HG03457 (cell line): ENCODE data around the gene FBXO15.

Experiments
- ATAC-seq: cut with Tn5 transposase; IDR thresholded peaks from one replicate; pipeline ENCODE4 v1.9.1; 2021; ENCODE audit warnings: moderate number of reproducible peaks; ENCODE audit not compliant: unreplicated experiment

The FBXO15 gene, protein sequence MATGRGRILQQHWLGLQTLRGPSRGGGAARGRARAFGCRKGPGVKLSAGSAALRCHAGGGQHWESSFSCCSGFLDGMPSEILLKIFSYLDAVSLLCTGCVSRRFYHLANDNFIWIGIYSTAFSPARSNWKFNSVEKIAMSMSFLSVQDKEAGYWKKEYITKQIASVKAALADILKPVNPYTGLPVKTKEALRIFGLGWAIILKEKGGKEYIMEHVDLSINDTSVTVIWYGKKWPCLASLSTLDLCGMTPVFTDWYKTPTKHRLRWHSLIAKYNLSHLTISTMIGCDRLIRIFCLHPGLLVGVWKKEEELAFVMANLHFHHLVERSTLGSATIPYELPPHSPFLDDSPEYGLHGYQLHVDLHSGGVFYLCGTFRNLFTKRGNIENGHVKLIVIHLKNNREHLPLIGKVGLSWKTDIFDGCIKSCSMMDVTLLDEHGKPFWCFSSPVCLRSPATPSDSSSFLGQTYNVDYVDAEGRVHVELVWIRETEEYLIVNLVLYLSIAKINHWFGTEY

DNA sequence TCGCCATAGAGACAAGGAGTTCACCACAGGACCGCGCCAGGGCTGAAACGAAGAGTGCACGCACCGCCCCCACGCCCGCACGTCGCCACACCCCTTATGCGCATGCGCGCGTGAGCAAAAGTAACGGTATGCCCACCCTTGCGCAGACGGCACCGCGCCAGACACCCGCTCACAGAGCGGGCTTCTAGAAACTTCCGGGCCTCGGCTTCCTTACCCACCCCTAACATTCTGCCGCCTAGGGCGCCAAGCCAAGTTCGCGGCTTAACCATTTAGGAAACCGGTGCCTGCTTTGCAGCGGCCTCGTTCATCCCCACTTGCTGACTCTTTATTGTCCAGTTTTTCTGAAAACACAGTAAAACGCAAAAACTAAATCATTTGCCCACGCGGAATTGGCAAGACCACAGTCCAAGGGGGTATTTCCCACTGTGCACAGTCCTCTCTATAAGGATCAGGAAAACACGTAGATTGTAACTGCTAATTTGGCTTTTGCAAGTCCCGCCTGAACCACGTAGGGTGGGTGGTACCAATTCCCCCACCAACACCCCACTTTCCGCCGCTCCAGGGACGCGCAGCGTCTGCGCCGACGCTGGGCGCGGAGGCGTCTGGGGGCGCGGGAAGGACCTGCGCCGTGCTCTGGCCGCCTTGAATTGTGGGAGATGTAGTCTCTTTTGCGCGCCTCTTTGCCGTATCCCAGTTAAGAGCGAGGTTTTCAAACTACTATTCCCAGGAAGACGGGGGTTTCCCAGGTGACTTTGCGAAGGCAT is at the start of gene FBXO15, which contains the start of gene TIMM21:
TSS of gene FBXO15 (minus strand) at position 56 of the 764 bp plus-strand sequence. CDS start at position 7, 49 bp downstream.
TSS of gene TIMM21 (plus strand) at position 745 of the 764 bp plus-strand sequence. CDS start 286 bp downstream, outside the sequence.
- peak; percentile 90 for ATAC-seq

DNA sequence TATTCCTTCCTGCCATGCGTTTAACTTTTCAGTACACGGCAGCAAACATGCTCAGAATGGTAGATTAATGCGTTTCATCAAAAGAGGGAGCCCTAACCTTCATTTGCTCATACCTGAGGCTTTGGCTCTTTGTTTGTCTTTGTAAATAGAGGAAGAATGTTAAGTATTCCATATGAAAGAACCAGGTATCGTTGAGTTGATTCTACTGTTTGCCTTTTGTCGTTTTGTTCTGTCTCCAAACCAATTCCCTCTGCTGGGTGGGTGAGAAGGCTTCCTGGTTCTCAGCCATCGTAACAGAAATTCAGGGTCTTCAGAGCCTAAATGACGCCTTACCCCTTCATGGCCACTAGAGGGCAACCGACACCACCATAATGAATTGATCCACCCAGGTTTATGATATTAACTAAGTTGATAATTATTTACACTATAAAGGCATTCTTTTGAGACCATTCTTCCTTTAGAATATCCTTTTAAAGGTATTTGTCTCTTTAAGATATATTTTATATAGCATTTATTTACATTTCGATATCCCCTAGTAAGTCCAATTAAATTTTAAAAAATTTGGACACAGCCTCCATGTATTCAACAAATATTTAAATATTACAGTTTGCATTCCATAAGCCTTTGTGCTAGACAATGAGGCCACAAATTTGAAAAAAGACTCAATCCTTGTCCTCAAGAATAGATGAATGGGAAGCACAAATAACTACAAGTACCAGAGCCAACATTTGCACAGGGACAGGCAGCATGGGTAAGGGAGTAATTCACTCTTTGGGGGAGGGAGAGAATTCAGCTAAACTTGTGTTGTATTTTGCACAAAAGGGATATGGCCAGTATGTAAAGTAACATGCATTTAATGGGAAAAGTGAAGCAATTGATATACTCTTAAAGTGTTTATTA is 48.8 kb upstream of the FBXO15 start:
- peak; percentile 66 for ATAC-seq

DNA sequence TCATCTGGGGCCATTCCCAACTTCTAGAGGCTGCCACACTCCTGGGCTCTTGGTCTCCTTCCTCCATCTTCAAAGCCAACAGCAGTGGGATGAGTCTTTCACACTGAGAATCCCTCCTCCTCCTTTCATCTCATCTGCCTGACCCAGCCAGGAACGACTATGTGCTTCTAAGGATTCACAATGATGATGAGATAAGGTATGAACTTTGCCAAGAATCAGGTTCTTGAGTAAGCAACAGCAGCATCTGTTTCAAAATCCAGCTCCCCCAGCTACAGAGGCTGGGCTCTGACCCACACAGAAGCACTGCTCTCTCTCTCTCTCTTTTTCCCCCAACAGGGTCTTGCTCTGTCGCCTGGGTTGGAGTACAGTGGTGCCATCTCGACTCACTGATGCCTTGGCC is 47.1 kb upstream of the FBXO15 start:
- no peak for ATAC-seq

DNA sequence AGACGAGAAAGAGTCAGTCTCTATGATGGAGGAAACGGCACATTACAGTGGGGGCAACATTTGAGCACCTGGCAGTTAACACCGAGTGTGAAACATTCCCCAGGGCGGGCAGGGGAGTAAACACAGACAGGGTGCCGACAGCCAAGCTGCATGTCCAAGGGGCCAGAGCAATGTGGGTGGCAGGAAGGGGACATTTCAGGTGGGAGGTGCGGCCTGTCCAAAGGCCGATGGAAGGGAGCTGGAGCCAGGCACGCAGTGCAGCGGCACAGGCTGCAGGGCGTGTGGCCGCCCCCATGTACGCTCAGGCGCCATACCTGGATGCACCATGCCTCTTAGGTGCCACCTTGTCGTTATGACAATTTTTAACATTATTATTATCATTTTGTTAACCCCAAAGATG is 43.9 kb upstream of the FBXO15 start:
- ATAC-seq: no peak

DNA sequence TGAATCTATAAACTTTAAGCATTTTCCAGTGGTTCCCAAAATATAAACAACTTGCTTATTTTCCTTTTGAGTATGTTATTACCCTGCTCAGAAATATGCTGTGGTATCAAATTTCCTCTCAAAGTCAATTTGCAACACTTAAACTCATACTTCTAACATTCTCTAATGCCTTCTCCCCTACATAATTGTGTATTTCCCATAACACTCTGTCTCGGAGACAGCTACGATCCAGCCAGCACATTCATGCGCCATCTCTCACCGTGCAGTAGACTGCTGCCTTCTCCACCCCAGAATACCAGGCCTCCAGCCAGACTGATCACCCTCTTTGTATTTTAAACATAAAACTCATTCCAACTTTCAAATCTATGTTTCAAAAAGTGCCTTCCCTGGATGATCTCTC is 42.5 kb upstream of the FBXO15 start:
- no peak for ATAC-seq

DNA sequence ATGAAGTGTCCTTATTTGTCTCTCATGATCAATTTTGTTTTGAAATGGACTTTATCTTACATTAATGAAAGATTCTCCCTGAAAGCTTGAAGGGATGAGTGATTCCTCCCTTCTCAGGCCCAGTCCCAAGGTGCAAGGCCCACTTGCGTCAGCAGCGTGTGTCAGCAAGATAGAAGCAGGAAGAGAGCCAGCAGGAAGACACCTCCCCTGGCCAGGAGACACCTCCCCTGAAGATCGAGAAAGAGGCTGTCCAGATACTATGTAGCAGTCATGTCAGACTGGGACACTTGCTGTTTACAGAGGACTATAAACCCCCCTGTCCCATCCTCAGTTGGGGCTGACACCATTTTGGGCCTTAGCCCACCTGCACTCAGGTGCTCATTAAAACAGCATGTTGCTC is 39.0 kb upstream of the FBXO15 start:
- no peak for ATAC-seq

DNA sequence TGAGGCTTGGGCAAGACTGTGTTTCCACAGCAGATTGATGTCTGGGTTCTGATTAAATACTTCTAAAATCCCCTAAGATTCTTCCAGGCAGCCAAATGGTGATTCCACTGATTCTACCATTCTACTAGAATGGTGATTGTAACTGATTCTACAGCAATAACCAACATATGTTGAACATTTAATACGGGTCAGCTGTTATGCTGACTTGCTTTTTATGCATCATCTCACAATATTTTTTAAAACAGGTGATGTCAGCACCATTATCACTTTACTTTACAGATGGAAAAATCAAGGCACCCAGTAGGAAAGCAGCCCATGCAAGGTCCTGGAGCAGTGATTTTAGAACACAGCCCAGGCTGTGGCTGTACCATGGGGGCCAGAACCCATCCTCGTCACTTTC is 38.2 kb upstream of the FBXO15 start:
- no peak for ATAC-seq

DNA sequence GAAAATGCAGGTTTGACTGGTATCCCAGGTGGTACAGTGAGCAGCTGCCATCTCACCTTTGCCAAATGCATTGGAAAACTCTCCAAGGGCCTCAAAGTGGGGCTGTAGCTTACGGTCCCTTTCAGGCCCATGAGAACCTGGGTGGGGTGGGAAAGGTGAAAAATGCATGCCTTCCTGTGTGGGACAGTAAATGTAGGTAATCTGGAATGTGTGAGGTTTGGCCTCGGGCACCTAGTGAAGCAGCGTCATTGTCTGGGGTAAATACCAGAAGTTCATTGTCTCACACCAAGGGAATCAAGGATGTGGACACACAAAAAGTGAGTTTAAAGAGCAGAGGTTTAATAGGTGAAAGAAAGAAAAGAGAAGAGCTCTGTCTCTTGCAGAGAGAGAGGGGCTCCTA is 37.2 kb upstream of the FBXO15 start:
- ATAC-seq: no peak

DNA sequence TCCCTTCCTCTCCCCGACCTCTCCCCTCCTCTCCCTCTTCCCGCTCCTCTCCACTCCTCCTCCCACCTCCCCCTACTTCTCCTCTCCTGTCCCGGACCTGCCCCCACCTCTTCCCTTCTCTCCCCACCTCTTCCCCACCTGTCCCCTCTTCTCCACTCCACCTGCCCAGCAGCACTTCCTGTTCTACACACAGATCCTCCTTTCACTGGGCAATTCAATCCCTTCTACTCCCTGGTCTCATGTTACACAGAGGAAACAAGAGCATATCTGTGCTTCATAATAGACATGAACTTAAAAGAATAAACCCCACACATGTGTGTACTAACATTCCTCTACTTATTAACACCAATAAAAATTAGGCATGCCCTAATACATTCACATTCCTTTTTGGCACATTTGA is 35.5 kb upstream of the FBXO15 start:
- no peak for ATAC-seq

DNA sequence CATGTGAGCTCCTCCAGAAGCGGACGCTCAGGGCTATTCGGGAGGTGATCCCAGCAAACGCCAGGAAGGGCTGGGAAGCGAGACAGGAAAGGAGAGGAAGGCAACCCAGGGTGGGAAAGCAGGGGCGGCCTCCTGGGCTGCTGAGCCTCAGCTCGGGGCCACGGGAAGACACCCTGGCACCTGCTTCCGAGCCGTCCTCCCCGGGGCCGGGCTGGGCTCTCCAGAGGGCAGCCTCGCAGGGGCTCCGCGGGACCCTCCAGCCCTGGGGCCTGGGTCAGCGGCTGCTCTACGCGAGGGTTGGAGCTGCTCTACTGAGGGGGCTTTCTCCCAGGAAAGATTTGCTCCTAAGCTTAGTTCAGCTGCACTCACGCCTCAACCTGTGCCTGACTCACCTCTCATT is 34.7 kb upstream of the FBXO15 start:
- no peak for ATAC-seq

DNA sequence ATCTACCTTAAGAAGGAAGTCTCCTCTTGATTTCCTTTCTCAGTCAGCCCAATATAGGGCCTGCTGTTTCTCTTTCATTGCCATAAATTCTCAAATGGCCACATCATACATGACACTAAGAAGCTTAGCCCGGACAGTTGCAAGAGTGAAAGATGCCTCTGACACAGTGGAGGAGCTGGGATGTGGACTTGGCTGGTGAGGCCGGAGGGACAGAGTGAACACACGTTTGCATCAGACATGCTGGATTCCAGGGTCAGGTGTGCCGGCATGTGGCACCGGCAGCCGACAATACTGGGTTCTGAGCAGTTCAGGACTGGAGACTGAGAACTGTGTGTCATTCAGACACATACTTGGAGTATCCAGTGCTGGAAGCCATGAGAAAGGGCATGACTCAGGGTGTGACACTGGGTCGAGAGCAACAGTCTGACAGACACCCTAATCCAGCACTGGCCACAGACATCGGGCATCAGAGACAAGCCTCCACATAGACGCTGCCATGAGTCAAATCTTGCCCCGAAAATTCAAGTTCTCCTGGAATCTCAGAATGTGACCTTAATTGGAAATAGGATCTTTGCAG is 32.1 kb upstream of the FBXO15 start:
- no peak for ATAC-seq

DNA sequence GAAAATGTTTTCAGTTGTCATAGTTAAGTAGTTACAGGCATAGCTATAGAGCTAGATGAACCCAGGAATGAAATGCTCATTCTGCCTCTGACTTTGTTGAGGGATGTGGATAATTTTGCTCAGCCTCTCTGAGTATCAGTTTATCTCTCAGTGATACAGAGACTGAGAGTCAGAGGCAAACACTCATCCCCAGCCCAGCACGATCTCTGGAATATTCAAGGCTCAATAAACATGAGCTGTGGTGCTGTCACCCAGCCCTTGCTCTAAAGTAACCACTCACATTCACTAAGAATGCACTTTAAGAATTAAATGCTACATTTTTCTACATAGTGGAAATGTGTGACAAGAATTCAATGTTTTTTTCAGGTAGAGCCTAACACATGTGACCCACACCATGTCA is 31.2 kb upstream of the FBXO15 start:
- no peak for ATAC-seq

DNA sequence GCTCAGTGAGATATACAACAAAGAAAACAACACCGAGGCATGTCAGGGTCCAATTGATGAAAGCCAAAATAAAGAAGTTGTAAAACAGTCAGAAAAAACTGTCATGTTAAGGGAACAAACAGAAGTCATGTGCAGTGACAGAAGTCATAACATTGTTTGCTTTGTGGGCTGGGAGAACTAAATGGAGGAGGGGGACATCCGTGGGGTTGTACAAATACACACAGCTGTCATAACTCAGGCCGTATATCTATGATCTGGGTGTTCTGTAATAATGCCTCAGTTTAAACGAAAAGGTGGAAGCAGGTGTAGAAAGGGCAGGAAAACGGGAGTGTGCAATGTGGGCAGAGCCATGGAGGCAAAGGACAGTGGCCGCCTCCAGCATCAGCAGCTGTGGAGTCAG is 28.0 kb upstream of the FBXO15 start:
- ATAC-seq: no peak

DNA sequence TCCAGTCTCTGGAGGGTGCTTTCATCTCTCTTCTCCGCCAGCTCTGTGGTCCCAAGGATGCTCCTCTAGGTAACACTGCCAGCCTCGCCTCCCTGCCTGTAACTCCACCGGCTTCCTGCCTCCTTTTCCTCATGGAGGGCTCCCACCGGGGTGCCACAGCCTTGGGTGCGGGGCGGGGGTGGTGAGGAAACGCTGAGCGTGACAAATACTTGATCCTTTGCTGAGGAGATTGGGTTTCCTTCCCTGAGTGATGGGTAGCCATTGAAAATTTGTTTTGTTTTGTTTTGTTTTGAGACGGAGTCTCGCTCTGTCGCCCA is 25.8 kb upstream of the FBXO15 start:
- ATAC-seq: no peak

DNA sequence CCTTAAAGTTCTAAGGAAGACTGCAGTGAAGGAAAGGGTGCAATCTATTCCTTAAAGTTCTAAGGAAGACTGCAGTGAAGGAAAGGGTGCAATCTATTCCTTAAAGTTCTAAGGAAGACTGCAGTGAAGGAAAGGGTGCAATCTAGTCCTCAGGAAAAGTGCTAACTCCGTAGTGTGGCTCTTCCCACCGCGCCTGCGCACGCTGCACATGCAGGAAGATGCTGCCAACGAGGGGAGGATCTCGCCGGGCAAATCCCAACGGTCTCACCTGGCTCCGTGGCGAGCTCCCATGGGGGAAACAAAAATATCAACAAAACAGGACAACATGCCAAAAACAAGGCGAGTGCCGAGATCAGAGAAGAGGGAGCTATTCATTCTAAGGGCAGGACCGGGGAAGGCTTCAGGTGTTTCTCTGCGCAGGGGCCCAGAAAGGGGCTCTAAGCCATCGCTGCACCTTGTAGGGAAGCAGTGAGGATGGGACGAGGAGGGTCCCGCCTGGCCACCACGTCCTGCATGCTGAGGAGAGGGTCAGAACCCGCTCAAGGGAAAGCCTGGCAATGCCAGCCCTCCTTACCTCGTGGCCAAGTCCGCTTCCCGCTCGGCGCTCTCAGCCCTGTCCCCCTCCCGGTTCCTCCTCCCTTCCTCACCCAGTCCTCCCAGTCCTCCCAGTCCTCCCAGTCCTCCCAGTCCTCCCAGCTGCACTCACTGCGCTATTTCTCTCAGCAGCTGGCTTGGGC is 25.2 kb upstream of the FBXO15 start:
- ATAC-seq: no peak

DNA sequence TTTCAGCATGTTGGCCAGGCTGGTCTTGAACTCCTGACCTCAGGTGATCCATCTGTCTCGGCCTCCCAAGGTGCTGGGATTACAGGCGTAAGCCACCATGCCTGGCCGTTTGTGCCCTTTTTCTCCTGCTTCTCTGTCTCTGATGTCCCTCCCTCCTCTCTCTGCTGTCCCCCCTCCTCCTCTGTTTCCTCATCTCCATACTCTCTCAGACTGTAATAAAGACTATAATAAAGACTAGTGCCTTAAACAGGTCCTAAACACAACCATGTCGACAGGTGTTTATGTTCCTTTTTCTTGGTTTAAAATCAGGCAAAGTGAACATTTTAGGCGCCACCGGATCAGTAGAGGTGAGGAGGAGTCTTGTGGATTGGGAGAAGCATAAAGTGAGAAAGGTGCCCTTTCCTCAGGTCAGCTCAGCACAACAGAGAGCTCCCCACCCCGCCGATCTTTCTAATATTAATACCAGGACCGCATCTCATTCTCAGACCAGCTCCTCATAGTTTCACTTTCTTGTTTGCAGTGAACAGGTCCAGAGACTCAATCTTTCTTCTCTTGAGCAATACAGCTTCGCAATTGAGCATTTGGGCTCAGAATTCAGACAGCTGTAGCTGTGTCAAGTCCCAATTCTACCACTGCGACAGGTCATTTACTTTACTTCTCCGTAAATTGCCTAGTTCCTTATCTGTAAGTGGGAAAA is 24.4 kb upstream of the FBXO15 start:
- peak; percentile 90 for ATAC-seq

DNA sequence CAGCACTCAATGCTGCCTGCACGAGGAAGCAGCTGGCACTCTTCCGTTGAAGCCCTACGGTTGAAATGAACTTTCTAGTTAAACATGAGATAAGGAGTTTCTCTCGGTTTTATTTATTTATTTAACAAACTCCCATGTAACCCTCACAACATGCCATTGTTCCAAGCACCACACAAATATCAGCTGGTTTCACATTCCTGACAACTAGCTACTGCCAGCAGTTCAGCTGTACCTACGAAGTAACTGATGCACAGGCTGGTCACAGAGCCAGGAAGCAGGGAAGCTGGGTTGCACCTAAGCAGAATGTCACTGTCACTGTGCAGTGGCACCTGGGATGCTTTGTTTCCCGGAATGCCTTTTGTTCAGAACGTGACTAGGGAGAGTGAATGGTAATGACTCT is 18.8 kb upstream of the FBXO15 start:
- no peak for ATAC-seq

DNA sequence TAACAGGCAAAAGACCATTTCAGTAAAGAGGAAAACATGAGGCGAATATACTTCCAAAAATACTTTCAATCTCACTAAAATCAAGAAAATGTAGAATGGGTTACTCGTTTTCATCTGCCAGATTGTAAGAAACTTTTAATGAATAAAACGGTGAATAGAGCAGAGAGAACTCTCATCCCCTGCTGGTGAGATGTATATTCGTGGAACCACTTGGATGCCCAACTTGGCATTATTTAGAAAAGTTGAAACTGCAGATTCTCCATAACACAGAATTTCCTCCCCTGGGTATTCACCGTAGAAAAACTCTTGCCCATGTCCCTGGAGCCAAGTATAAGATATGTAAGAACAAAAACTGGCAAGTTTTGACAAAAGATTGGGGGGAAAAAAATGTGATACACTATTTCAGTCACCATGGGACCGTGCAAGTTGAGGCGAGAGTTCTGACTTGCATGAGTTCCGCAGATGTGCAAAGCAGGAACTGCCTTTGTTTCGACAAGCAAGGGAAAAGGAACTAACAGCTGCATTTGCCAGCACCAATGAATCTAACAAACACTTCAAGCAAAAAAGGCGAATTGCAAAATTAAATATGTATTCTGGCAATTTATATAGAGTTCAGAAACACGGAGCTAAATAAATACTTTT is 15.5 kb upstream of the FBXO15 start:
- ATAC-seq: no peak

DNA sequence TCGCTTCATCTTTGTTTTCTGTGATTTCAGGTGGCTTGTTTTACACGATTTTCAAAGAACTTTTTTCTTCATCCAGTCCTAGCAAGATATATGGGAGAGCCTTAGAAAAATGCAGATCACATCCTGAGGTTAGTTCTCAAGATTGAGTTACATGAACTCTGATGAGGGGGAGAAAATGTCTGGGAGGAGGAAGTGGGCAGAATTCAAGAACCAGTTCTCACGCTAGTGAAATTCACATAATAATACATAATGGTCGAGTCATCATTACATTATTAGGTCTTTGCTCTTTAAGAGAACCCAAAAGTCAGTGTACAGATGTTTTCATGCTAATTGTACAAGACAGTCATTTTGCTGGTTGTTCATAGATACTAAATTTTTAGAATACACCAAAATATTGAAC is 7.6 kb upstream of the FBXO15 start:
- ATAC-seq: no peak
